Measurements from ENCODE around the gene HOXB5.

HOXB5 gene

DNA sequence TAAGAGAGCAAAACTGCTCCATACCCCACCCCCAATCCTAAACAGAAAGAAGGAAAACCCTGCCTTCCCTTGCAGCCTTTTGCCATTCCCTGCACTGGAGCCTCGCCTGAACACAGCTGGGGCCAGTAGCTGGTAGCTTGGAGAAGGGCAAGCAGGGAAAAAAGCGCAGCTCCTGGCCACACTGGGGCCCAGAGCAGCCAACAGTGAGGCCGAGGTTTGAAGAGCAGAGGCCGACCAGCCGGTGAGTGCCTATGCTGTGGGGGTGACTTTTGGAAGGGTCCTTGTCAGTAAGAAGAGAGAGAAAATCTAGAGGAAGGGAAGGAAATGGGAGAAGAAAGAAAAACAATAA is 35.8 kb upstream of the HOXB5 start:
- Histone ChIP-seq H3K79me2 (ENCODE audit: insufficient read depth, low read length) (no peaks in the 10 kb centered on the region), H3K27me3 (ENCODE audit: insufficient read depth, low read length, poor library complexity) (peaks cover 53% of the 10 kb centered on the region), H3K9ac (ENCODE audit: low read depth, low read length) (no peak overlapping the region), H4K20me1 (ENCODE audit: insufficient read depth, low read length) (no peaks in the 10 kb centered on the region), H3K36me3 (ENCODE audit: insufficient read depth, low read length) (no peaks in the 10 kb centered on the region), H3K4me2 (ENCODE audit: insufficient read depth, low read length) (no peak overlapping the region), H2AFZ (ENCODE audit: low read depth, low read length) (no peak overlapping the region), H3K4me3 (ENCODE audit: low read depth in 1 of 2, low read length in 2 of 2) (no peak overlapping the region), H3K9me3 (ENCODE audit: insufficient read depth, low read length, severe bottlenecking) (no peaks in the 10 kb centered on the region), H3K27ac (ENCODE audit: low read length) (no peak overlapping the region), H3K4me1 (ENCODE audit: insufficient read depth, low read length) (no peaks in the 10 kb centered on the region)
- no peak for DNase-seq
- TF ChIP-seq EZH2 (IDR thresholded peaks at IDR 0.05; ENCODE audit: borderline replicate concordance, low read depth, low read length, severe bottlenecking): no peak
- TF ChIP-seq, protein P1, sequence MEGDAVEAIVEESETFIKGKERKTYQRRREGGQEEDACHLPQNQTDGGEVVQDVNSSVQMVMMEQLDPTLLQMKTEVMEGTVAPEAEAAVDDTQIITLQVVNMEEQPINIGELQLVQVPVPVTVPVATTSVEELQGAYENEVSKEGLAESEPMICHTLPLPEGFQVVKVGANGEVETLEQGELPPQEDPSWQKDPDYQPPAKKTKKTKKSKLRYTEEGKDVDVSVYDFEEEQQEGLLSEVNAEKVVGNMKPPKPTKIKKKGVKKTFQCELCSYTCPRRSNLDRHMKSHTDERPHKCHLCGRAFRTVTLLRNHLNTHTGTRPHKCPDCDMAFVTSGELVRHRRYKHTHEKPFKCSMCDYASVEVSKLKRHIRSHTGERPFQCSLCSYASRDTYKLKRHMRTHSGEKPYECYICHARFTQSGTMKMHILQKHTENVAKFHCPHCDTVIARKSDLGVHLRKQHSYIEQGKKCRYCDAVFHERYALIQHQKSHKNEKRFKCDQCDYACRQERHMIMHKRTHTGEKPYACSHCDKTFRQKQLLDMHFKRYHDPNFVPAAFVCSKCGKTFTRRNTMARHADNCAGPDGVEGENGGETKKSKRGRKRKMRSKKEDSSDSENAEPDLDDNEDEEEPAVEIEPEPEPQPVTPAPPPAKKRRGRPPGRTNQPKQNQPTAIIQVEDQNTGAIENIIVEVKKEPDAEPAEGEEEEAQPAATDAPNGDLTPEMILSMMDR (IDR thresholded peaks at IDR 0.05; ENCODE audit: borderline replicate concordance, extremely low read depth, low read length, poor library complexity, severe bottlenecking): no peak
- ATAC-seq (ENCODE audit: insufficient read depth, low read depth): no peak

DNA sequence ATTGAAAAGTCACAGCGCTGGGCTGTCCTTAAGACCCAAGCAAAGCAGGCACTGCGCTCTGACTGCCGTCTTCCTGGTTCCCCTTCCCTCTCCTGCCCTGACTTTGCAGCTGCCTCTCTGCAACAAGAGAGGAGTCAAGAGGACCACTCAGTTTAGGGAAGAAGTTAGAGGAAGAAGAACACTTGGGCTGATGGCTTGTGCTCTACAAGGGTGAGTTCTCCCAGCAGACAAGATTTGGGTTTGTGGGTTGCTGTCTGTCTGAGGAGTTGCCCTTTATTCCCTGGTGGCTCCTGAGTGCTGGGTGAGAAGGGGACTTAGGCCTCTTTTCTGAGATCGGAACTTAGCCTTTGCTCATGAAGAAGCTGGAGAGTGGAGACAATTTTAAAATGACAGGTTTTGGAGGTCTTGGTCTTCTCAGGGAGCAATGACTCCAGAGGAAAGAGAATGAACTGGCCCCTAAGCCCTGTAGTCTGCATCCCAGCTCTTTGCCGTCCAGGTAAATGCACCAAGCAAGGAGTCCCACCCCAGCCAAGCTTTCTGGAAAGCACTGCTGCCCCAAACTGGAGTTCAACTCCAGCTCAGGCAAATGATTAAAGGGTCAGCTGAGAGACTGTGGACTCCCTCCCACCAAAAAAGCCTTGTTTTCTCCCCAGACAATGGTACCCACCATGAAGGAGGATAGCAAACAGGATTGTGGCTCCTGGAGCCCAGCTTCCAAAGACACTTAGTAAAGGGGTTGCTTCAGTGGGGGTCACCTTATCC is 35.3 kb upstream of the HOXB5 start:
- H3K9me3 ChIP-seq (ENCODE audit: insufficient read depth, low read length, severe bottlenecking): no peaks in the 10 kb centered on the region
- peaks cover 57% of the 10 kb centered on the region for H3K27me3 ChIP-seq (ENCODE audit: insufficient read depth, low read length, poor library complexity)
- H4K20me1 ChIP-seq (ENCODE audit: insufficient read depth, low read length): no peaks in the 10 kb centered on the region
- no peak overlapping the region for H3K4me3 ChIP-seq (ENCODE audit: low read depth in 1 of 2, low read length in 2 of 2)
- ATAC-seq (ENCODE audit: insufficient read depth, low read depth) (no peak), DNase-seq (no peak)
- no peaks in the 10 kb centered on the region for H3K4me1 ChIP-seq (ENCODE audit: insufficient read depth, low read length)
- no peak overlapping the region for H2AFZ ChIP-seq (ENCODE audit: low read depth, low read length)
- no peak overlapping the region for H3K4me2 ChIP-seq (ENCODE audit: insufficient read depth, low read length)
- H3K27ac ChIP-seq (ENCODE audit: low read length): no peak overlapping the region
- no peak overlapping the region for H3K9ac ChIP-seq (ENCODE audit: low read depth, low read length)
- no peak for TF ChIP-seq EZH2 (IDR thresholded peaks at IDR 0.05; ENCODE audit: borderline replicate concordance, low read depth, low read length, severe bottlenecking)
- TF ChIP-seq, protein P1 (IDR thresholded peaks at IDR 0.05; ENCODE audit: borderline replicate concordance, extremely low read depth, low read length, poor library complexity, severe bottlenecking): no peak
- no peaks in the 10 kb centered on the region for H3K79me2 ChIP-seq (ENCODE audit: insufficient read depth, low read length)
- H3K36me3 ChIP-seq (ENCODE audit: insufficient read depth, low read length): no peaks in the 10 kb centered on the region

DNA sequence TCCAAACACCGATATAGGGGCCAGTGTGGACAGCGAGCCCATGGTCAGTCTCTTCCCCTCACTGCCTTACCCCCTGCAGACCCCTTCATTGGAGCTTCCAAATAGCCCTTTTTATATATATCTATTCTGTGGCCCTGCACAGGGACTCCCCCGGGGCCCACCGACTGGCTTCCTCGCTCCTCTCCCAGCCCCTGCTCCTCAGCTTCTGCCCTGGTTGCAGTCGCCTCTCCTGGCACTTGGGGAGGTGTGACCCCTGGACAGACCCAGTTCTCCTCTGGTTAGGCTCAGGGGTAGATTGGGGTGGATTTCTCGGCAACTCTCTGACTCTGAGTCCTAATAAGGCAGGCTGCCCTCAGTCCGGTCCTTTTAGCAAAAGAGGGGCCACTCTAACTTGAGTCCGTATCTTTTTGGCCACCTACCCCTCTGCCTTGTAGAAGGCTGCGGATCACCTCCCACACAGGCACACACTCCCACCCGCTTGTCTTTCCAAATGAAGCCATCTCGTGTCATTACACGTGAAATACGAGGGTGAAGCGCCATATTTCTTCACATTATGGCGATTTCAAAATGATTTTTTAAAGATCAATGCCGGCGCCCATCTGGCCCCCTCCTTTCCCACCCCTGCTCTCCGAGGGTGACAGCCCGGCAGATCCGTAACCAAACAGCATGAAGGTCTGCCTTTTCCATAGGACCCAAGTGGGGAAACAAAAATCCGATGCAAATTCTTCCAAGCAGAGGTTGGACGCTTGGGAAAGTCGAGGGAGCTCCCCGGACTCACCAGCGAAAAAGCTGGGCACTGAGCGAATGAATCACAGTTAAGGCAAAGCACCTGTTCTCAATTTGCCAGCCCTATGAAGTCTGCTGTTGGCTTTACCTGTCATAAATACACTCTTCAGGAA is 34.3 kb upstream of the HOXB5 start:
- DNase-seq: no peak
- Histone ChIP-seq H3K4me3 (ENCODE audit: low read depth in 1 of 2, low read length in 2 of 2) (no peak overlapping the region), H3K79me2 (ENCODE audit: insufficient read depth, low read length) (no peaks in the 10 kb centered on the region), H3K4me2 (ENCODE audit: insufficient read depth, low read length) (no peak overlapping the region), H3K27ac (ENCODE audit: low read length) (no peak overlapping the region), H2AFZ (ENCODE audit: low read depth, low read length) (no peak overlapping the region), H3K4me1 (ENCODE audit: insufficient read depth, low read length) (no peaks in the 10 kb centered on the region), H3K27me3 (ENCODE audit: insufficient read depth, low read length, poor library complexity) (peaks cover 63% of the 10 kb centered on the region), H3K9ac (ENCODE audit: low read depth, low read length) (no peak overlapping the region), H4K20me1 (ENCODE audit: insufficient read depth, low read length) (no peaks in the 10 kb centered on the region; the same call in 1 of the 2 replicates), H3K9me3 (ENCODE audit: insufficient read depth, low read length, severe bottlenecking) (no peaks in the 10 kb centered on the region), H3K36me3 (ENCODE audit: insufficient read depth, low read length) (no peaks in the 10 kb centered on the region)
- no peak for TF ChIP-seq EZH2 (IDR thresholded peaks at IDR 0.05; ENCODE audit: borderline replicate concordance, low read depth, low read length, severe bottlenecking)
- TF ChIP-seq, protein P1 (IDR thresholded peaks at IDR 0.05; ENCODE audit: borderline replicate concordance, extremely low read depth, low read length, poor library complexity, severe bottlenecking): no peak
- ATAC-seq (ENCODE audit: insufficient read depth, low read depth): no peak

All from DND-41 (cell line).